K562 (cell line): ENCODE measurements around the gene DNAJC18. TPM values are rescaled to one million over a fixed set of nuclear protein-coding genes. Genes with fewer than 3 reads are reported as not detected.
A peak's percentile ranks its signal among the peaks of the same experiment; 100 is the strongest.

Experiments used
- AFF1 ChIP-seq, 2 experiments: fragments of 450-650 bp; IDR thresholded peaks; 2 replicates each; pipeline ENCODE4 v1.6.1; 2018; ENCODE audit warnings: mild to moderate bottlenecking in 2 of 2, low read depth in 1 of 2; ENCODE audit not compliant: partially characterized antibody in 2 of 2
- ETS2 ChIP-seq: IDR thresholded peaks from 2 replicates; pipeline ENCODE4 v1.6.1; 2016; ENCODE audit warnings: borderline replicate concordance, missing genetic modification characterization, mild to moderate bottlenecking, moderate library complexity, missing compliant biosample characterization; ENCODE audit not compliant: poor library complexity, severe bottlenecking
- KAT7 ChIP-seq: sonication (generic); formaldehyde crosslinking; IDR thresholded peaks from 2 replicates; pipeline ENCODE4 v1.8.0; 2022; ENCODE audit warnings: missing genetic modification reagents, mild to moderate bottlenecking, borderline replicate concordance
- POLR2AphosphoS5 ChIP-seq: IDR thresholded peaks from 2 replicates; pipeline ENCODE4 v1.6.1; 2011; ENCODE audit warnings: mild to moderate bottlenecking, low read depth, low read length, moderate library complexity; ENCODE audit not compliant: control insufficient read depth, insufficient read depth
- RBBP5 ChIP-seq: fragments of 200-600 bp; sonication (generic); IDR thresholded peaks from 2 replicates; pipeline ENCODE4 v1.6.1; 2012; ENCODE audit warnings: borderline replicate concordance, mild to moderate bottlenecking, low read length, control low read depth, inconsistent platforms; ENCODE audit not compliant: insufficient read depth, poor library complexity, severe bottlenecking
- RBFOX2 ChIP-seq: fragments of 200-400 bp; formaldehyde crosslinking; IDR thresholded peaks from 2 replicates; pipeline ENCODE4 v1.6.1; 2017; ENCODE audit warnings: low read depth, mild to moderate bottlenecking, low read length, moderate library complexity
- RBM15 ChIP-seq: fragments of 200-400 bp; formaldehyde crosslinking; IDR thresholded peaks from 2 replicates; pipeline ENCODE4 v1.6.1; 2018; ENCODE audit warnings: mild to moderate bottlenecking, low read length, moderate library complexity; ENCODE audit not compliant: insufficient read depth
- RUNX1 ChIP-seq: sonication (generic); IDR thresholded peaks from 2 replicates; pipeline ENCODE4 v1.6.1; 2016; ENCODE audit warnings: antibody characterized with exemption, low read depth
- SIN3B ChIP-seq: fragments of 450-650 bp; IDR thresholded peaks from 2 replicates; pipeline ENCODE4 v1.6.1; 2017; ENCODE audit warnings: low read depth, mild to moderate bottlenecking, moderate library complexity
- ZNF175 ChIP-seq: fragments of 200-800 bp; sonication (Bioruptor generic); IDR thresholded peaks from 2 replicates; pipeline ENCODE4 v1.6.1; 2016; ENCODE audit warnings: low read depth, mild to moderate bottlenecking, missing genetic modification characterization, missing compliant biosample characterization
- ZNF512 ChIP-seq: IDR thresholded peaks from 2 replicates; pipeline ENCODE4 v1.6.1; 2016; ENCODE audit warnings: missing genetic modification characterization, missing compliant biosample characterization
- polyA plus RNA-seq, 8 experiments: library from polyadenylated mRNA; depleted of rRNA in 4 of 8; stranded (reverse) in 5 of 8; unstranded in 3 of 8; fragments of >200 nt; fragmentation: Nextera tagmentation in 2 of 8; fragmentation: Illumina TruSeq in 1 of 8; extraction: Ambion mirVana in 2 of 8; extraction: Trizol in 1 of 8; gene quantifications; 2 replicates each; pipeline versions ENCODE4 v1.2.1 to v1.2.3, GENCODE V29; 2011 to 2014; ENCODE audit warnings: inconsistent platforms in 1 of 8, missing spikeins in 1 of 8
- total RNA-seq, 7 experiments: library from RNA; depleted of rRNA in 6 of 7; stranded (reverse); fragments of >200 nt in 6 of 7; fragmentation: Illumina TruSeq in 2 of 7; extraction: Trizol in 2 of 7; gene quantifications; 2 replicates each; pipeline versions ENCODE4 v1.2.1 to v1.2.3, GENCODE V29; 2011 to 2021; ENCODE audit warnings: low replicate concordance in 1 of 7
- TF ChIP-seq, protein P1 (sequence below): sonication (generic); formaldehyde crosslinking; IDR thresholded peaks from 2 replicates; pipeline ENCODE4 v1.8.0; 2022; ENCODE audit warnings: mild to moderate bottlenecking, missing genetic modification reagents
- TF ChIP-seq, protein P2 (sequence below): fragments of 250-450 bp; sonication (Bioruptor Pico); IDR thresholded peaks from 2 replicates; pipeline ENCODE4 v1.9.0; 2021; ENCODE audit warnings: mild to moderate bottlenecking, inconsistent platforms

The DNAJC18 gene
- total and polyA plus RNA-seq, 9 of the 15 experiments (the other 6 are each of a cell fraction or from before 2014, with no cell fraction given): 1.5 to 13.3 (median 7.5) TPM

- TF ChIP-seq KAT7 (0 out of 2 replicates have a peak, but pooled peaks have one; percentile 26), RUNX1 (no peak), AFF1 (IDR thresholded peaks at IDR 0.05; ENCODE audit: low read depth in 1 of 2, partially characterized antibody in 2 of 2) (peak in 1 of 2 experiments; percentile 59), RBM15 (no peak), ETS2 (tag) (no peak), RBBP5 (peak; percentile 11), POLR2AphosphoS5 (no peak), RBFOX2 (no peak), SIN3B (0 out of 2 replicates have a peak, but pooled peaks have one; percentile 14), ZNF175 (CRISPR knock-in tag) (no peak), ZNF512 (tag) (no peak)
- TF ChIP-seq, protein P1, sequence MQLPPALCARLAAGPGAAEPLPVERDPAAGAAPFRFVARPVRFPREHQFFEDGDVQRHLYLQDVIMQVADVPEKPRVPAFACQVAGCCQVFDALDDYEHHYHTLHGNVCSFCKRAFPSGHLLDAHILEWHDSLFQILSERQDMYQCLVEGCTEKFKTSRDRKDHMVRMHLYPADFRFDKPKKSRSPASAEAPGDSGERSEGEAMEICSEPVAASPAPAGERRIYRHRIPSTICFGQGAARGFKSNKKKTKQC: no peak
- TF ChIP-seq, protein P2, sequence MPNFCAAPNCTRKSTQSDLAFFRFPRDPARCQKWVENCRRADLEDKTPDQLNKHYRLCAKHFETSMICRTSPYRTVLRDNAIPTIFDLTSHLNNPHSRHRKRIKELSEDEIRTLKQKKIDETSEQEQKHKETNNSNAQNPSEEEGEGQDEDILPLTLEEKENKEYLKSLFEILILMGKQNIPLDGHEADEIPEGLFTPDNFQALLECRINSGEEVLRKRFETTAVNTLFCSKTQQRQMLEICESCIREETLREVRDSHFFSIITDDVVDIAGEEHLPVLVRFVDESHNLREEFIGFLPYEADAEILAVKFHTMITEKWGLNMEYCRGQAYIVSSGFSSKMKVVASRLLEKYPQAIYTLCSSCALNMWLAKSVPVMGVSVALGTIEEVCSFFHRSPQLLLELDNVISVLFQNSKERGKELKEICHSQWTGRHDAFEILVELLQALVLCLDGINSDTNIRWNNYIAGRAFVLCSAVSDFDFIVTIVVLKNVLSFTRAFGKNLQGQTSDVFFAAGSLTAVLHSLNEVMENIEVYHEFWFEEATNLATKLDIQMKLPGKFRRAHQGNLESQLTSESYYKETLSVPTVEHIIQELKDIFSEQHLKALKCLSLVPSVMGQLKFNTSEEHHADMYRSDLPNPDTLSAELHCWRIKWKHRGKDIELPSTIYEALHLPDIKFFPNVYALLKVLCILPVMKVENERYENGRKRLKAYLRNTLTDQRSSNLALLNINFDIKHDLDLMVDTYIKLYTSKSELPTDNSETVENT (CRISPR knock-in tag): no peak
Observed at GRCh38 chr5:139385061-139386049, 54.0 kb downstream of the DNAJC18 start (continued).
